Neural cell (in vitro differentiated cells): ENCODE data around the gene ATP6AP1. TPM values are rescaled to one million over a fixed set of nuclear protein-coding genes. Genes with fewer than 3 reads are reported as not detected.

Experiments
- H2AFZ ChIP-seq: fragments of 200-600, 300-800 bp; sonication (generic), shearing (Covaris generic); 2 replicates; pipeline ENCODE4 v1.6.0; 2014; ENCODE audit warnings: low read depth, mild to moderate bottlenecking, antibody characterized with exemption, low read length, moderate library complexity
- H3F3A ChIP-seq: fragments of 200-600 bp; shearing (Covaris generic); 2 replicates; pipeline ENCODE4 v1.6.1; 2016; ENCODE audit warnings: mild to moderate bottlenecking, moderate library complexity, mixed read lengths, antibody characterized with exemption, low read length; ENCODE audit not compliant: insufficient read depth, poor library complexity, severe bottlenecking
- H3K27ac ChIP-seq: fragments of 200-600, 300-800 bp; sonication (generic), shearing (Covaris generic); 2 replicates; pipeline ENCODE4 v1.5.1; 2014; ENCODE audit warnings: mild to moderate bottlenecking, low read length, moderate library complexity
- H3K27me3 ChIP-seq: fragments of 300-800, 200-600 bp; sonication (generic), shearing (Covaris generic); 2 replicates; pipeline ENCODE4 v1.6.0; 2014; ENCODE audit warnings: mild to moderate bottlenecking, low read depth, low read length, moderate library complexity; ENCODE audit not compliant: insufficient read depth
- H3K36me3 ChIP-seq: fragments of 300-800, 200-600 bp; sonication (generic), shearing (Covaris generic); 2 replicates; pipeline ENCODE4 v1.5.1; 2014; ENCODE audit warnings: mild to moderate bottlenecking, antibody characterized with exemption, low read length, moderate library complexity; ENCODE audit not compliant: insufficient read depth
- H3K4me2 ChIP-seq: fragments of 300-800, 200-600 bp; sonication (generic), shearing (Covaris generic); 2 replicates; pipeline ENCODE4 v1.6.0; 2014; ENCODE audit warnings: mild to moderate bottlenecking, low read length
- H3K4me3 ChIP-seq: fragments of 300-800, 200-600 bp; sonication (generic), shearing (Covaris generic); 2 replicates; pipeline ENCODE4 v1.5.1; 2014; ENCODE audit warnings: mild to moderate bottlenecking, low read length, moderate library complexity
- H3K79me2 ChIP-seq: fragments of 200-600 bp; shearing (Covaris generic); replicated peaks from 2 replicates; pipeline ENCODE4 v1.6.0; 2014; ENCODE audit warnings: mild to moderate bottlenecking, low read length, moderate library complexity; ENCODE audit not compliant: insufficient read depth
- H3K9ac ChIP-seq: fragments of 300-800, 200-600 bp; sonication (generic), shearing (Covaris generic); 2 replicates; pipeline ENCODE4 v1.6.1; 2016; ENCODE audit warnings: mild to moderate bottlenecking, low read length, mixed read lengths
- H3K9me2 ChIP-seq: fragments of 200-600 bp; shearing (Covaris generic); 2 replicates; pipeline ENCODE4 v1.6.1; 2016; ENCODE audit warnings: mild to moderate bottlenecking, low read length, mixed read lengths; ENCODE audit not compliant: insufficient read depth
- H3K9me3 ChIP-seq: fragments of 200-600, 300-800 bp; sonication (generic), shearing (Covaris generic); 2 replicates; pipeline ENCODE4 v1.6.1; 2016; ENCODE audit warnings: mild to moderate bottlenecking, mixed run types, low read length, moderate library complexity, mixed read lengths
- H4K20me1 ChIP-seq: fragments of 200-600 bp; shearing (Covaris generic); 2 replicates; pipeline ENCODE4 v1.6.1; 2016; ENCODE audit warnings: mild to moderate bottlenecking, mixed run types; ENCODE audit not compliant: insufficient read depth
- EP300 ChIP-seq: fragments of 450-650 bp; conservative IDR thresholded peaks from 2 replicates; pipeline ENCODE4 v1.6.1; 2014; ENCODE audit warnings: antibody characterized with exemption, mild to moderate bottlenecking, moderate library complexity; ENCODE audit not compliant: poor library complexity, severe bottlenecking
- EZH2 ChIP-seq: fragments of 200-600, 300-800 bp; shearing (Covaris generic), sonication (generic); IDR thresholded peaks from 2 replicates; pipeline ENCODE4 v1.6.1; 2014; ENCODE audit warnings: antibody characterized with exemption, low read length, borderline replicate concordance, mild to moderate bottlenecking; ENCODE audit not compliant: insufficient read depth, poor library complexity, severe bottlenecking
- MXI1 ChIP-seq: fragments of 450-650 bp; conservative IDR thresholded peaks from 2 replicates; pipeline ENCODE4 v1.6.1; 2014; ENCODE audit warnings: antibody characterized with exemption, mild to moderate bottlenecking; ENCODE audit not compliant: poor library complexity, severe bottlenecking
- POLR2AphosphoS5 ChIP-seq: IDR thresholded peaks from 2 replicates; pipeline ENCODE4 v1.6.1; 2012
- RAD21 ChIP-seq: fragments of 450-650 bp; conservative IDR thresholded peaks from 2 replicates; pipeline ENCODE4 v1.6.1; 2014; ENCODE audit warnings: antibody characterized with exemption, mild to moderate bottlenecking, moderate library complexity
- SMC3 ChIP-seq: fragments of 450-650 bp; conservative IDR thresholded peaks from 2 replicates; pipeline ENCODE4 v1.6.1; 2014; ENCODE audit warnings: antibody characterized with exemption, mild to moderate bottlenecking, moderate library complexity; ENCODE audit not compliant: poor library complexity
- TAF1 ChIP-seq: IDR thresholded peaks from 2 replicates; pipeline ENCODE4 v1.6.1; 2012; ENCODE audit warnings: low read depth
- polyA plus RNA-seq: library from polyadenylated mRNA; depleted of rRNA; stranded (reverse); fragments of >200 nt; gene quantifications from 2 replicates; pipeline ENCODE4 v1.2.3, GENCODE V29; 2014
- TF ChIP-seq, protein P1 (sequence below): fragments of 450-650 bp; IDR thresholded peaks from 2 replicates; pipeline ENCODE4 v1.5.1; 2014; ENCODE audit warnings: antibody characterized with exemption, mild to moderate bottlenecking, moderate library complexity; ENCODE audit not compliant: poor library complexity, severe bottlenecking
- TF ChIP-seq, protein P2 (sequence below): IDR thresholded peaks from 2 replicates; pipeline ENCODE4 v1.6.1; 2012; ENCODE audit warnings: borderline replicate concordance

ATP6AP1 gene
- polyA plus RNA-seq, 1 donor from 2014 or later: 126 TPM

DNA sequence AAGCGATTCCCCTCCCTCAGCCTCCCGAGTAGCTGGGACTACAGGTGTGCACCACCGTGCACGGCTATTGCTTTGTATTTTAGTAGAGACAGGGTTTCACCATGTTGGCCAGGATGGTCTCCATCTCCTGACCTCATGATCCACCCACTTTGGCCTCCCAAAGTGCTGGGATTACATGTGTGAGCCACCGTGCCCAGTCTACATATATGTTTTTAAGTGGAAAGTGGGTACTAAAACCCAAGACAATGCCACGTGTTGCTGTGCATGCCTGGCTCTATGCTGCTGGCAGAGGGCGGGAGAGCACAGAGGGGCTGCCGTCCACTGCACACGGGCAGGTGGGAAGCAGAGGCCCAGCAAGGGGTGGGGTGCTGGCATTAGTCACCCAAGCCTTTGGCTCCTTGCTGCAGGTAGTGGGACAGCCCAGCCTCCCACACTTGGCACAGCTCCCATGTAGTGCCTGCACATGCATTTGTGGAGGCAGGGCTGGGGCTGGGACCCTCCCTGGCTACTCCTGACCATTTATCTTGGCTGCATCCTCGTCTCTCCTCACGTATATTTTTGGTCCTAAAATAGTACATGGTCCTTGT is 45.9 kb upstream of the ATP6AP1 start:
- no peaks in the 10 kb centered on the region for H3K9me2 ChIP-seq
- H3K4me2 ChIP-seq: no peak overlapping the region
- no peaks in the 10 kb centered on the region for H4K20me1 ChIP-seq
- no peaks in the 10 kb centered on the region for H3K36me3 ChIP-seq
- H3K27me3 ChIP-seq: no peaks in the 10 kb centered on the region
- H3K9me3 ChIP-seq: no peaks in the 10 kb centered on the region
- no peak overlapping the region for H2AFZ ChIP-seq
- H3K9ac ChIP-seq: no peak overlapping the region
- TF ChIP-seq SMC3 (no peak), RAD21 (no peak), EP300 (no peak), TAF1 (no peak), MXI1 (no peak), POLR2AphosphoS5 (no peak), EZH2 (no peak)
- TF ChIP-seq, protein P1, sequence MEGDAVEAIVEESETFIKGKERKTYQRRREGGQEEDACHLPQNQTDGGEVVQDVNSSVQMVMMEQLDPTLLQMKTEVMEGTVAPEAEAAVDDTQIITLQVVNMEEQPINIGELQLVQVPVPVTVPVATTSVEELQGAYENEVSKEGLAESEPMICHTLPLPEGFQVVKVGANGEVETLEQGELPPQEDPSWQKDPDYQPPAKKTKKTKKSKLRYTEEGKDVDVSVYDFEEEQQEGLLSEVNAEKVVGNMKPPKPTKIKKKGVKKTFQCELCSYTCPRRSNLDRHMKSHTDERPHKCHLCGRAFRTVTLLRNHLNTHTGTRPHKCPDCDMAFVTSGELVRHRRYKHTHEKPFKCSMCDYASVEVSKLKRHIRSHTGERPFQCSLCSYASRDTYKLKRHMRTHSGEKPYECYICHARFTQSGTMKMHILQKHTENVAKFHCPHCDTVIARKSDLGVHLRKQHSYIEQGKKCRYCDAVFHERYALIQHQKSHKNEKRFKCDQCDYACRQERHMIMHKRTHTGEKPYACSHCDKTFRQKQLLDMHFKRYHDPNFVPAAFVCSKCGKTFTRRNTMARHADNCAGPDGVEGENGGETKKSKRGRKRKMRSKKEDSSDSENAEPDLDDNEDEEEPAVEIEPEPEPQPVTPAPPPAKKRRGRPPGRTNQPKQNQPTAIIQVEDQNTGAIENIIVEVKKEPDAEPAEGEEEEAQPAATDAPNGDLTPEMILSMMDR: no peak
- TF ChIP-seq, protein P2, sequence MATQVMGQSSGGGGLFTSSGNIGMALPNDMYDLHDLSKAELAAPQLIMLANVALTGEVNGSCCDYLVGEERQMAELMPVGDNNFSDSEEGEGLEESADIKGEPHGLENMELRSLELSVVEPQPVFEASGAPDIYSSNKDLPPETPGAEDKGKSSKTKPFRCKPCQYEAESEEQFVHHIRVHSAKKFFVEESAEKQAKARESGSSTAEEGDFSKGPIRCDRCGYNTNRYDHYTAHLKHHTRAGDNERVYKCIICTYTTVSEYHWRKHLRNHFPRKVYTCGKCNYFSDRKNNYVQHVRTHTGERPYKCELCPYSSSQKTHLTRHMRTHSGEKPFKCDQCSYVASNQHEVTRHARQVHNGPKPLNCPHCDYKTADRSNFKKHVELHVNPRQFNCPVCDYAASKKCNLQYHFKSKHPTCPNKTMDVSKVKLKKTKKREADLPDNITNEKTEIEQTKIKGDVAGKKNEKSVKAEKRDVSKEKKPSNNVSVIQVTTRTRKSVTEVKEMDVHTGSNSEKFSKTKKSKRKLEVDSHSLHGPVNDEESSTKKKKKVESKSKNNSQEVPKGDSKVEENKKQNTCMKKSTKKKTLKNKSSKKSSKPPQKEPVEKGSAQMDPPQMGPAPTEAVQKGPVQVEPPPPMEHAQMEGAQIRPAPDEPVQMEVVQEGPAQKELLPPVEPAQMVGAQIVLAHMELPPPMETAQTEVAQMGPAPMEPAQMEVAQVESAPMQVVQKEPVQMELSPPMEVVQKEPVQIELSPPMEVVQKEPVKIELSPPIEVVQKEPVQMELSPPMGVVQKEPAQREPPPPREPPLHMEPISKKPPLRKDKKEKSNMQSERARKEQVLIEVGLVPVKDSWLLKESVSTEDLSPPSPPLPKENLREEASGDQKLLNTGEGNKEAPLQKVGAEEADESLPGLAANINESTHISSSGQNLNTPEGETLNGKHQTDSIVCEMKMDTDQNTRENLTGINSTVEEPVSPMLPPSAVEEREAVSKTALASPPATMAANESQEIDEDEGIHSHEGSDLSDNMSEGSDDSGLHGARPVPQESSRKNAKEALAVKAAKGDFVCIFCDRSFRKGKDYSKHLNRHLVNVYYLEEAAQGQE: no peak
- H3K4me3 ChIP-seq: no peak overlapping the region
- no peak overlapping the region for H3K27ac ChIP-seq
- H3F3A ChIP-seq: no peaks in the 10 kb centered on the region
- peaks cover 9% of the 10 kb centered on the region for H3K79me2 ChIP-seq

DNA sequence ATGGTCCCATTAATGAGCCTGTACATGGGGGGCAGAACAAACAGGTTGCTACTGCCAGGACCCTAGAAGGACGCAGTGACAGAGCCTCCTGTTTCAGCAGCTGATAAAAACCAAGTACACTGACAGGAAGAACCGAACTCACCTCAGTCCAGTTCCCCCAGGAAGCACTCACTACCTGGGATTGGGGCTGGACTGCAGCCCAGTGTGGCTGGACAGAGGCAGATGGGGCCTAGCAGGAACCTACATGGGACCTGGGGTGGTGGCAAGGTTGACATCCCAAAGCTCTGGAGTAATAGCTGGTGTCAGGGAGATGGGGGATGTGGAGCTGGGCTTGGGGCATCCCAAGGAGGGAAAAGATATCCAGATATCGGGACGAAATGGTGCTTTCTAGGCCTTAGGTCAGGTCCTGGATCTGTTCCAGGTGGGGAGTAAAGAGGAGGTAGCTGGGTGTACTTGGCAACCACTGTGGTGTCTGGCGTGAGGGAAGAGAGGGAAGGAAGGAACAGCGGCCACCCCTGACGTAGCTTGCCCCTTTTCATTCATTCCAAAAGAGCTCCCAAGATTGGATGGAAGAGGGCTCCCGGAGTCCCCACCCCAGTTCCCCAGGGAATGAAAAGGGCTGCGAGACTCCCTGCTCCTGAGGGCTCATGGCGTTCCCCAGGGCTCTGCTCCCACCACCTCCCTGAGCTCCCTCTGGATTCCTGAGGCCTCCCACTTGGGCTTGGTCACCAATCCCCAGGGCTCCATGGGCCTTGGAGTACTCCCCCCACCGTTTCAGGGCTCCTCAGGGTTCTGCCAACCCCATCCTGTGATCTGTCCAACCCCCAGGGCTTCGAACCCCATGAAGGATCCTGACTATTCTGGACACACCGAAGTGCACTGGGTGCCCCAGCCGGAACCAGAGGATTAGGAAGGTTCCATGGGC is 44.9 kb upstream of the ATP6AP1 start:
- Histone ChIP-seq H3K9me2 (no peaks in the 10 kb centered on the region), H3K4me3 (no peak overlapping the region), H4K20me1 (no peaks in the 10 kb centered on the region), H3K79me2 (peaks cover 9% of the 10 kb centered on the region), H3F3A (no peaks in the 10 kb centered on the region), H3K4me2 (no peak overlapping the region), H3K36me3 (no peaks in the 10 kb centered on the region), H3K27me3 (no peaks in the 10 kb centered on the region), H3K9me3 (no peaks in the 10 kb centered on the region), H3K9ac (no peak overlapping the region), H2AFZ (no peak overlapping the region), H3K27ac (no peak overlapping the region)
- TF ChIP-seq POLR2AphosphoS5: no peak
